T-helper 22 cell (primary cell): ENCODE results near the gene LCN1.
"Not testable (repeated sequence)": the region's sequence is repeated elsewhere in the genome, so short reads cannot be mapped to it uniquely, and the experiment has no call there.

Experiments
- DNase-seq: peaks from one replicate; pipeline ENCODE4 v3.0.0-alpha.2; 2020; ENCODE audit warnings: low read depth

The LCN1 gene

DNA sequence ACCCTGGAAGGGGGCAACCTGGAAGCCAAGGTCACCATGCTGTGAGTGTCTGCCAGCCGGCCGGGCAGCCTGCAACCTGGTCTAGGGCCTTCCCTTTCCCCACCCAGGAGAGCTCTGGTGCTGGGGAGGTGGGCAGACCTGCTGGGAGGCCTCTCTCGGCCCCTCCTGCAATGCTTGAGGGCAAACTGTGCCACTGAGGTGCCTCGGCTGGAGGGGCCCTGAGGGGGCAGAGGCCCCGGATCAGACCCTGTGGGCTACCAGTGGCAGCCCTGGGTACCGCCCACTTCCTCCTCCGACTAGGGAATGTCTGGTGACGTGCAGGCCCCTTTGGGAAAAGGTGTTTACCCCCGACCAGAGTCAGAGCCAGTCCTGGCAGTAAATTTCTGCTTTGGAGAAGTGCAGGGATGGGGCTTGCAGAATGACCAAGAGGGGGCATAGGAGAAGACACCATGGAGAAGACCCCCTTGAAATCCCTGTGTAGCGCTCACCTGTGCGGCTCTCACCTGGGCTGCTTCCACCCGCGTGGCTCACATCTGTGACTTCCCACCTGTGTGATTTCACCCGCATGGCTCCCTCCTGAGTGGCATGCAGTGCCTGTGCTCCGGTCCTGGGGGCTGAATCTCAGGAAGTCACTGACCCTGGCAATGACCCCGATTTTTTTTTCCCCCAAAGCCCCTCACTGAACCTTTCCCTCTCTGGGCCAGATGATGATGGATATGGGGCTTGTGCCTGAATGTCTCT, 1.1 kb downstream of the LCN1 start:
- no peak for DNase-seq

DNA sequence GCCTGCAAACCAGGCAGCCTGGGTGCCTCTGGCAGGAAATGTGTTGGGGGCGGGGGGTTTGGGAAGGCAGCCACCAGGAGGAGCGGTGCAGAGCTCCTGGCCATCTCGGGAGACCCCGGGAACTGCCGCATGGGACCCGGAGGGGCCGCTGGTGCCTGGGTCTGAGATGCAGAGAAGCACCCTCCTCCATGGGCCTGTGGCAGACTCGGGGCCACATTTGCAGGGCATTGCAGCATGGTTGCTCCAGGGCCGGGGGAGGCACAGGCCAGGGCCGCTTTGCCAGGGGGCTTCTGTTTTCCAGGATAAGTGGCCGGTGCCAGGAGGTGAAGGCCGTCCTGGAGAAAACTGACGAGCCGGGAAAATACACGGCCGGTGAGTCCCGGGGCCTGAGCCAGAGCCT, 1.7 kb downstream of the LCN1 start:
- DNase-seq: no peak

DNA sequence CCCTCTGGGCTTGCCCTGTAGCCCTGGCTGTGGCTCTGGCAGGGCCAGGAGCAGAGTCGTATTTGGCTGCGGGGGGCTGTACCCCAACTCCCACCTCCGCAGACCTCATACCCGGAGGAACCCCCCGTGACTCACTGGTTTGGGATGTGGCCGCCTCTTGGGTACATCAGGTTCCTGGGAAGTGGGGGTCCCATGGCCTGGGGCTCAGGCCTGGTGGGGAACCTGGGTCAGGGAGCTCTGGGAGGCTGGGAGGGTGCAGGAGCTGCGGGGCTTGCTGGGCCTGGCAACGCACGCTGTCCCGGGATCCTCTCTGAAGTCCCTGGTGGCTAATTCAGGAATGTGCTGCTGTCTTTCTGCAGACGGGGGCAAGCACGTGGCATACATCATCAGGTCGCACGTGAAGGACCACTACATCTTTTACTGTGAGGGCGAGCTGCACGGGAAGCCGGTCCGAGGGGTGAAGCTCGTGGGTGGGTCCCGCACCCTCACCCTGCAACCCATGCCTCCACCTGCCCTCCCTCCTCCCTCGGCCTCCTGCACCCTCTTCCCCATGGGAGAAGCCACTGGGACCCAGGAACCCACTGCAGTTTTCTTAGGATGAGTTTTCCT, 2.4 kb downstream of the LCN1 start:
- DNase-seq: no peak

DNA sequence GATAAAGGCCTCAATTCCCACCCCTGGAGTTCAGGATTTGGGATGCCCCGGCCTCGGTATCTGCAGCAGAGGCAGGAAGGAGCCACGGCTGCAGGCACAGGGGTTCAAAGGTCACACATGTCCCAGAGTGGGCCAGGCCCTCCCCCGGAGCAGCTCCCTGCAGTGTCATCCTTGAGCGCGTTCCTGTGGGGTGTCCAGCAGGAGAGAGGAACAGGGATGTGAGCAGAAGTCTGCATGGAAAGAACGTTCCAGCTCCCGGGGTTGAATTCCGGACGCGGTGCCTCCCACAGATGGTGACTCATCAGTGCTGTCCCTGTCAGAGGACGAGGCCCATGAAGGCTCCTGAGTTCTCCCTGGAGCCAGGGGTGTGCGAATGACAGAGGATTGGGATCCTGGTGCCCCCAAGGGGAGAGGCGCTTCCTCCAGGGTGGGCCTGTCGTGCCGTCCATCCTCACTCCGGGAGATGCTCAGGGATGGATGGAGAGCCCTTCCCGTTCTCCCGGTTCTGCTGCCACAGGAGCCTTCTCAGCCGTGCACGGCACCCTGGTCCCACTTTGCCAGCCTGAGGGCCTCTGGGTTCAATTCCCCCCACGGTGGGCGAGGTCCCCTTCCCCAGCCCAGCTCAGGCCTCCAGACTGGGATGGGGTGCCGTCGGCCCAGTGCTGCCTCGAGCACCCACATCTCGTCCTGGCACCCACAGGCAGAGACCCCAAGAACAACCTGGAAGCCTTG, 3.1 kb downstream of the LCN1 start:
- DNase-seq: no peak

DNA sequence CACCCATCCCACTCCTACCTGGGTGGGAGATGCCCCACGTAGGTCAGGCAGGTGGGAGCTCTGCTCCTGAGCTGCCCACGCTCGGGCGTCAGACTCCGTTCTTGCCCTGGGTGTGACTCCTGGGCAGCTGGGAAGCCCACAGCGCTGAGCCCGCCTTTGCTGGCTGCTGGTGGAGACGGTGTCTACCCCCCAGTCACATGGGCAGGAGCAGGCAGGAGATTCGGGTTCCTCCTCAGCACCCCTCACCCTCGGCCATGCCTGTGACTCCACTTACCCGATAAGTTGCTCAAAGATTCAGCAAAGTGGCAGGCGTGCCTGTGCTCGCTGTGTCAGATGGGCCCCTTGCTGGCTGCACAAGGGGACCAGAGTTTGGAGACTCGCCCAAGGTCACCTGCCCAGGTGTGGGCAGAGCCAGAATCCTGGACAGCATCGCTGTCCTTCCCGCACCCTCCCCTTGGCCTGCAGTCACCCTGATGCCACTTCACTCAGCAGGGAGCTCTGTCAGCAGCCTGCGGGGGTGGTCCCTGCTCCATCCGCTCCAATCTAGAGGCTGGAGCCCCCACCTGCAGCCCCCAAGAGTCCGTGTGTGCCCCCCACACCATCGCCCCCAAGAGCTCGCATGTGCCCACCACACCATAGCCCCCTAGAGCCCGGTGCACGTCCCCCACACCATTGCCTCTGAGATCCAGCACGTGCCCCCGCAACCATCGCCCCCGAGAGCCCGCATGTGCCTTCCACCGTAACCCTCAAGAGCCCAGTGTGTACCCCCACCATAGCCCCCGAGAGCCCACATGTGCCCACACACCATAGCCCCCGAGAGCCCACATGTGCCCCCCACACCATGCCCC, 4.2 kb downstream of the LCN1 start:
- no peak for DNase-seq

DNA sequence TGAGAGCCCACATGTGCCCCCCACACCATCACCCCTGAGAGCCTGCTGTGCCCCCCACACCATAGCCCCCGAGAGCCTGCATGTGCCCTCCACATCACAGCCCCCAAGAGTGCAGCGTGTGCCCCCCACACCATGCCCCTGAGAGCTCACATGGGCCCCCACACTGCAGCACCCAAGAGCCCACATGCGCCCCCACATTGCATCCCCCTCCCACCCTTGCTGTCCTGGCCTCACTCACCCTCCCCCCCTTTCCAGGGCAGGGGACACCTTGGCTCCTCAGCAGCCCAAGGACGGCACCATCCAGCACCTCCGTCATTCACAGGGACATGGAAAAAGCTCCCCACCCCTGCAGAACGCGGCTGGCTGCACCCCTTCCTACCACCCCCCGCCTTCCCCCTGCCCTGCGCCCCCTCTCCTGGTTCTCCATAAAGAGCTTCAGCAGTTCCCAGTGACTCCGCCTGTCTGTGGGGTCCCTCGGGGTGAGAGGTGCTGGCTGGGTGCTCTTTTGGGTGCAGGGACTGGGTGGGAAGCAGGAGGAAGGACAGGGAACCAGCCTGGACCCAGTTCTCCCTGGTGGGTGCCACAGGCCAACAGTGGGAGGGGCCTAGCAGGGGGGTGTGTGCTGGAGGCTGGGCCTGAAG, 5.0 kb downstream of the LCN1 start:
- DNase-seq: no peak

DNA sequence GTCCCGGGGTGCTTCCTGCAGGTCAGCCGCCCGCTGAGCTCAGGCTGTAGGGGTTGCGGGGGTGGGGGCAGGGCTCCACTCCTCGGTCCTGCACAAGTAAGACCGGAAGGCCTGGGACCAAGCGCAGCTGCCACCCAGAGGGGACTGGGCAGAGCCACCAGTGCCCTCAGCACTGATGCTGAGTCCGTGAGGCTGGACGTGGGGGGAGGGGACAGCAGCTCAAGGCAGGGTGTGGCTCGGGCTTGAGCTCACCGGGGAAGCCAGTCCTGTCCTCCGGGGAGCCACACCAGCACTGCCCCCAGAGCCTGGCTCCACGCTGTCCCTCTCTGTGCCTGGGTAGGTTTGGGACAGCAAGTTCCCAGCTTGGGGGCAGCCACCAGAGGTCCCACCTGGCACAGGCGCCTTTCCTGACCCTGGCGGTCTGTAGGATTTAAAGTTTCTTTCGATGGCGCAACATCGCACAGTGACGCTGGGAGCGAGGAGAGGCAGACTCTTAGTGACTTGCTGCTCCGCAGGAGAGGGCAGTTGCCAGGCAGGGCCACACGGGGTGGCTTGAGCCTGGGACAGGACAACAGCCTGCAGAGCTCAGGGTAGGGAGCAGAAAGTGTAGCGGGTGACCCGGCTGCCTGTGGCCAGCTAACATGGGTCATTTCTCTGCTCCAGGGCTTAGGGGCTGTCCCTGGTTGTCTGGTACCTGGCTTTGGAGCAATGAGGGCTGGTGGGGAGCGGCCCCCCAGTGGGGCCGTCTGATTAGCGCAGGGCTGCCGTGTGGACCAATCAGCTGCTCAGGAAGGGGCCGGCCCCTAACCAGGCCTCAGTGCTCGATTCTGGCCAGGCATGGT, 5.7 kb downstream of the LCN1 start:
- no peak for DNase-seq

DNA sequence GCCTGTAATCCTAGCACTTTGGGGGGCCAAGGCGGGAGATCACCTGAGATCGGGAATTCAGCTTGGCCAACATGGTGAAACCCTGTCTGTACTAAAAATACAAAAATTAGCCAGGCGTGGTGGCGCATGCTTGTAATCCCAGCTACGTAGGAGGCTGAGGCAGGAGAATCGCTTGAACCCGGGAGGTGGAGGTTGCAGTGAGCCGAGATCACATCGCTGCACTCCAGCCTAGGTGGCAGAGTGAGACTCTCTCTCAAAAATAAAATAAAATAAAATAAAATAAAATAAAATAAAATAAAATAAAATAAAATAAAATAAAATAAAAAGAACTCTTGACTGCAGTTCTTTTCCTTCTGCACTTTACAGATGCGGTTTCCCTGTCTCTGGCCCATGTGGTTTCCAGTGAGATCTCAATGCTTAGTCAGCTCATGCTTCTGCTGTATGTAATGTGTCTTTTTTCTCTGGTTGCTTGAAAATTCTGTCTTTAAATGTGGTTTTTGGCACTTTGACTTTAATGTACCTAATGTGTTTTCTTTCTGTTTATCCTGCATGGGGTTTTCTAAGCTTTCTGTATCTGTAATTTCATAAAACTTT, 7.7 kb downstream of the LCN1 start:
- DNase-seq: not testable (repeated sequence)

DNA sequence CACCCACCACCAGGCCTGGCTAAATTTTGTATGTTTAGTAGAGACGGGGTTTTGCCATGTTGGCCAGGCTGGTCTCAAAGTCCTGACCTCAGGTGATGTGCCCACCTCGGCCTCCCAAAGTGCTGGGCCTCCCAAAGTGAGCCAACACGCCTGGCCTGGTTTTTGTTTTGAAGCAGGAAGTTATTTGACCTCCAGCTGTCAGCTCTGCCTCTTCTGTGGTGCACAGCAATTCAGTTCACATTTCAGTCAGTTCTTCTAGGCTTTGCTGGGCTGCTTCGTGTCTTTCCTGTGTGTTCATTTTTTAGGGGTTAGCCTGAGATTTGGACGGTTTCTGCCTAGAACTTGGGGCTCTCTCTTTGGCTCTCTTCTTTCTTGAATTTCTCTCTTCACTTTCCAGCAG, 8.9 kb downstream of the LCN1 start:
- DNase-seq: no peak

DNA sequence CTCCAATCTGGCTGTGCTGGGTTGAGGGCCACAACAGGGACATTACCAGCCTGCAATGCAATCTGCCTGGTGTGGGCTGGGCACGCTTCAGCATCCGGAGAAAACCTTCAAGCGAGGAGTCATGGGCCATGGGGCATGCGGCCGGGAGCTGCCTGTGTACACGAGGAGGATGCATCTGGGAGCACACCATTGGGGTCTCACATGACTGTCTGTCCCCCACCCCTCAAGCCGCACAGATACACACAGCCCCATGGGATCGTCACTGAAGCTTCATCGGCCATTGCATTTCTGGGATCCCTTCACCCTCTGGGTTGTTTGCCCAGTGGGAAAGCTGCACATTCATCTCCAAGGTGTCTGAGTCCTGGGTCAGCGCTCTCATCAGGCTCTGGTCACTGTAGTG, 9.9 kb downstream of the LCN1 start:
- no peak for DNase-seq

DNA sequence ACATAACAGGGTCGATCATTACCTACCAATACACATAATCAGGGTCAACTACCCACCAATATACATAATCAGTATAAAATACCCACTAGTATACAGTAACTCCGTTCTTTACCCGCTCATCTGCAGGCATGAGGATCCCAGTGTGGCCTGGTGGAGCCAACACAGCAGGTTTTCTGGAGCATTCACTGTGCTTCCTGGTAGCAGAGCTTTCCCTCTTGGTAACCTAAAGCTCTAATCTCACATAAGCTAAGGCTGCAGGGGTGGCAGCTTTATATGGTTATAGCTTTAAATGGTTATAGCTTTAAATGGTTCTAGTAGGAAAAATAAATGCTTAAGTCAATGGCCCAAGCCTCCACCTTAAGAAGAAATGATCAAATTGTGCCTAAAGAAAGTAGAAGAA, 11.9 kb downstream of the LCN1 start:
- no peak for DNase-seq

DNA sequence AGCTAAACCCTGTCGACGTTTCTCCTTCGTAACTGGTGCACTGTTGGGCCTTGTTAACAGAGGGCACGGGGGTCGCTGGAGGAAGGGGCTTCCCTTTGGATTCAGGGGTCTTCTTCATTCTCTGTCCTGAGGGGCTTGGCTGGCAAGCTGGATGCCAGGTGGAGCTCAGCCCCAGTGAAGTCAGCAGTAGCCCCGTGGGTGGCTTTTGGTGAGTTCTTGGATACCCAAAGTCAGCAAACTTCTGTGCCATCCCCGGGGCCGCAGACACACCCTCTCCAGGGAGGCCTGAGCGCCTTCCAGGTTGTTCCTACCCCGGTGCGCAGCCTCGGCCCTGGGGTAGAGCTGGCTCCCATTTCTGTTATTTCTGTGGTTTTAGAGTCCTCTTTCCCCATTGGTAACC, 12.4 kb downstream of the LCN1 start:
- DNase-seq: no peak

DNA sequence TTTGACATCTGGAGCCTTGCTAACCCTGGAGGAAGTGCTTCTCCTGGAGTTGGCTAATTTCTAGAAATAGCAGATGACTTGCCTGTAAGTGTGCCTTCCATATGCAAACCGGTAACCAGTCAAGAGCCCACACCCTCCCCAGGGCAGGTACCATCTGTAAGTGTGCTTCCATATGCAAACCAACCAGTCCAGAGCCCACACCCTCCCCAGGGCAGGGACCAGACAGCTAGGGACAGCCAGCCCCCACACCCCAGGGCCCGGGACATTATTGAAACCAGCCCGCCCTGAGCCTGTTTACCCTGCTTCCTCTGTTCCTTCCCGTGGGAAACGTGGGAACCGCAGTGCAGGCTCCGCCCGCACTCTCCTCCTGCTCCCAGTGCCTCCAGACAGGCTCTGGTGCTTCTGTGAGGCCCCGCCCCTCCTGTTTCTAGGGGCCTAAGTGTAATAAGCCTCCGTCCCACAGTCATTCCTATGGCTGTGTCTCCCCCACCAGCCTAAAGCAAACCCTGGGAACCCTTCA, 13.0 kb downstream of the LCN1 start:
- not testable (repeated sequence) for DNase-seq

DNA sequence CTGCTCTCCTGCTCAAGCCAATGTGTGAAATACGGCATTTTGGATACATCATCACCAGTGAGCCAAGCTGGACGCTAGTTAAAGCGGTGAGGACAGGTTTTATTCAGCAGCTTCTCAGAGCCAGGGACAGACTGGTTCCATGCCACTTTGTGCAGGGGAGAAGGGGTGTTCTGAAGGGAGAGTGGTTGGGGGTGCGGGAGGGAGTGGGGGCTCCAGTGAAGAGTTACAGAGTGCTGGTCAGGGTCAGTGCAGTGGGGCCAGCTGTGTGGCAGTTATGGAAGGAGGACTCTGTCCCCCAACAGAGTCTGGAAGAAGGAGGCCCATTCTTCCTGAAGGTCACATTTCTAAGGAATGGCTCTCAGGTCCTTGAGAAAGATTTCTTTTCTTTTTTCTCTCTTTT, 13.6 kb downstream of the LCN1 start:
- DNase-seq: not testable (repeated sequence)

DNA sequence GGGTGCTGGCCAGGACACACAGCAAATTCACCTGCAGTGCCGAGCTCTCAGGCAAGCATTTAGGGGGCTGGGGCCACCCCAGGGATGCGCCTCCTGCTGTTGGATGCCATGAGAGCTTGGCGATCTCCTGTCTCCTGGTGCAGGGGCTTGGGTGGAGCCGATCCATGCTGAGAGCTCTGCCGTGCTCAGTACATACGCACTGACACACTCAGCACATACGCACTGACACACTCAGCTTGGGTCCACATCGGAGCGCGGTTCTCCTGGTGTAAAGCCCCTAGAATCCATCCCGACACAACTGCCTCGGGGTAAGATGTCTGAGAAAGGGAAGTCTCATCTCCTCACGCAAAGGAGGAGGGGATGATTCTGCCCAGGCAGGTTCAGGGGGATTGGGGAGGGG, 14.4 kb downstream of the LCN1 start:
- not testable (repeated sequence) for DNase-seq

DNA sequence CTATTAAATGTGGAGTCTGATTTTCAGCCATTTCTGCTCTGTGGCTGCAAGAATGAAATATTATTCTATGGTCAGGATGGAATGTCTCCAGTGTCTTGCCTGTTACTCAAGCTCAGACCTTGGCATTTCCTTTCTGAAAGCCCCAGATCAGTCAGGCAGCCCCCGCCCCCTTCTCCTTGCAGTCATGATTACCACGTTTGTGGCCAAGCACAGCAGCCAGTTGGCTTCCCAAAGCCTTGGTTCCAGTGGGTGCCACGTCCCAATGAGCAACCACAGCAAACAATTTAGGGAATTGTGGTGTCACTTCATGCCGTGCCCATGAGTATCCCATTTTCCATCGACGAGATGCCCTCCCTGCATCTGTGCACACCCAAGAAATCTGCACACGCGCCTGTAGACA, 15.0 kb downstream of the LCN1 start:
- no peak for DNase-seq

DNA sequence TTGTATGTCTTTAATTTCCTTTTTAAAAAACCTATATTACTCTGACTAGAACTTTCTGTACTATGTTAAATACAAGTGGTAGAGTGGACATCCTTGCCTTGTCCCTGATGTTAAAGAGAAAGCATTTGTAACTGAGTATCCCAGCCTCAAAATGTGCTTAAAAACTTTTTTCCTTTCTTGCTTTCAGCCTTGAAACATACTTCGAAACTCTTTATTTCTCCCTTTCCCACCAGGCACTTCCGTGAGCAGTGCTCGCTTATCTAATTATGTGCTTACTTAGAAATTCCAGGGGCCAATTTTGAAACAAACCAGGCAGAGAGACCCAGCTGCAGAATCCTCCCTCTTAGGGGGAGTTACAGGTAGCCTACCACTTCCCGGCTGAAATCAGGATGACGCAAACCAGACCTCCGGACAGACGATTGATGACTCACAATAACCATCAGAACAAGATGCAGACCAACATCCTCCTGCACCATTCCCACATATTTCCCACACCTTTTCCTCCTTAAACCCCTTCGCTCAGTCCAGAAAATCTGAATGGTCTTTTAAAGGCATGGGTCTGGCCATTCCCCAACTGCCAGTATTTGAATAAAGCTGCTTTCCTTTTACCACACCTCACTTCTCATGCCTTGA, 22.1 kb downstream of the LCN1 start:
- DNase-seq: not testable (repeated sequence)

DNA sequence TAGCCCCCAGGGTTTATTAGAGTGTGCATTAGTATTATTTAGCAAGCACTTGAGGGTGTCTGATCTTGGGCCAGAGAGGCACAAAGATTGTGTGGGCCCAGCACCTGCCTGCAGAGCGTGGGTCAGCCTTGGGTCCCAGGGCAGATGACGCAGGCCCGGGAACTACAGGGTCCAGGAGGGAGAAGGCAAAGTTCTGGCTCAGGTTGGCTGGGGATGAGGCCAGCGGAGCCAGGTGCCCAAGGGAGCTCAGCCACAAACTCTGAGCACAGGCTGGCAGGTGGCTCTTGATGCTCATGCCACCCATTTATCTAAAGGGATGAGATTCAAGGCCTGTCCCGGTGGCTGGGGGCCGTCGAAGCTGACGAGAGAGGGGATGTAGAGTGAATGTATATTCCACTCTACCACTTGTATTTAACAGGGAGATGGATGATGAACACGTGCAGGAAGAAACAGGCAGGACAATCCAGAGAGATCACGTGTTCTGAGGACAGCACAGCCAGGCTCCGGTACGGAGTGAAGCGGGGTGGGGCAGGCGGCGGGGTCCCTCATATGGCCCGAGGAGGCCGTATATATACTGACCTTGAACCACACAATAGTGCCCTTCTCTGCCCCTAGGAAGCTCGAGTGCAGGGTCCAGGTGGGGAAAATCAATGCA, 23.9 kb downstream of the LCN1 start:
- DNase-seq: no peak

DNA sequence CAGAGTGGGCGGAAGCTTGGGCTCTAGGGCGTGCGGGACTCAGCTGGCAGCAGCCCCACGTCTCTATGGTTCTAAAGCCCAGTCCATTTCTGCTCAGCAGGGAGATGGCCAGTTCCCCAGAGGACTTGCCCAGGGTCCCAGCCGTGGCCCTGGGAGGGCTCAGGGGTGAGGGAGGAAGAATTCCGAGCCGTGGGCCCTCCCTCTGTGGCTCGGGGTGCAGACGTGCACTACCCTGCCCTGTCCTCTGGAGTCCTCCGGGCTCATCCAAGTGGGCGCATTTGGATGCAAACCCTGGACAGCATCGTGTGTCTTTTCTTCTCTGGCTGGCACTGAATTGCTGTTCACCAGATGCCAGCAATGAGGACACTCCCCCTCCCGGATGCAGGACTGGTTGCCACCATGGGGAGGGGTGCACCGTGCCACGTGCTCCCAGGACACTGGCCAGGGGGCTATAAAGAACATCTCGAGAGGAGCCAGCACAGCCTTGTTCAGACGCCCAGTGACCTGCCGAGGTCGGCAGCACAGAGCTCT, 24.5 kb downstream of the LCN1 start, which contains the start of gene OBP2A:
Gene OBP2A, plus strand, starts transcription at position 481 of the 531 bp plus-strand sequence. CDS start 55 bp downstream, outside the sequence.
- DNase-seq: not testable (repeated sequence)
